Fibroblast of villous mesenchyme (primary cell): ENCODE data around the gene NAA60. TPM values are rescaled to one million over a fixed set of nuclear protein-coding genes. Genes with fewer than 3 reads are reported as not detected.

ENCODE experiments used
- DNase-seq: peaks from one replicate; pipeline ENCODE4 v3.0.0-alpha.2; 2010; ENCODE audit warnings: low read depth
- H3K4me3 ChIP-seq: 2 replicates; pipeline ENCODE4 v1.5.1; 2011; ENCODE audit warnings: low read depth, mild to moderate bottlenecking, low read length
- total RNA-seq: library from RNA; depleted of rRNA; stranded (reverse); fragments of >200 nt; gene quantifications from 2 replicates; pipeline ENCODE4 v1.2.3, GENCODE V29; 2012
- TF ChIP-seq, protein P1 (sequence below): IDR thresholded peaks from 2 replicates; pipeline ENCODE4 v1.5.1; 2012; ENCODE audit warnings: low read depth, mild to moderate bottlenecking, low read length; ENCODE audit not compliant: insufficient read depth

NAA60 gene
- total RNA-seq, 1 donor, result 16.8 TPM

DNA sequence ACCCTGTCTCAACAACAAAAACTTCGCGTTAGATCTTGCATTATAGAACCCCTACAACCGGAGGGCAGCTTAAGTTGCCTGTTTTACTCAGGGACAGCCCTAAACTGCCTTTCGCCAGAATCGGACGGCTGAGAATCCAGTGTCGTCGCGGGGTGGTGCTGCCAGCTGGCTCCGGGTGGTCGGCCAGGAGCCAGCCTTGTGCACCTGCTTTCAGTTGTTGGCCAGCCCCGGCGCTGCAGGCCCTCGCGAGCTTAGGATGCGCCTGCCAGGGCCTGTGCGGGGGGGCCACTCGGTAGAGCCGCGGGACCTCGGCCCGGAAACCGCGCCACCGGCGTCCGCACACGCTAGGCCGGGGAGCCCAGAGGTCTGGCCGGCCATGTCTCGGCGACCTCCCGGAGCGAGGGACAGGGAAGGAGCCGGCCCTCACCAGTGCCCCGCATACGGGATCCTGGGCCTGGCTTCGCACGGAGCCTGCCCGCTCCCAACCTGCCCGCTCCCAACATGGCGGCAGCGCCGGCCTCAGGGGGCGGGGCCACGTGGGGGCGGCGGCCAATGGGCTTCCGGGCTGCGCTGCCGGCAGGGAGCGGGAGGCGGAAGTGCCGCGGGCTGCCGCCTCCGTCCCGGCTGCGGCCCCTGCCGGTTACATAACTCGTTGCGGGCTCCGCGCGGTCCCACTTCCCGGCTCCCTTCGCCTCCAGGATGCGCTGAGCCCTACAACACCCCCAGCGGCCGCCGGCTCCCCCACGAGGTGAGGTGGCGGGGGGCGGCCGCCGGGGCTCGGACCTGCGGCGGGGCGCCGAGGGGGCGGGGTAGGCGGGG is 14.2 kb downstream of the NAA60 start:
- DNase-seq, result peak; percentile 90
- TF ChIP-seq, protein P1, sequence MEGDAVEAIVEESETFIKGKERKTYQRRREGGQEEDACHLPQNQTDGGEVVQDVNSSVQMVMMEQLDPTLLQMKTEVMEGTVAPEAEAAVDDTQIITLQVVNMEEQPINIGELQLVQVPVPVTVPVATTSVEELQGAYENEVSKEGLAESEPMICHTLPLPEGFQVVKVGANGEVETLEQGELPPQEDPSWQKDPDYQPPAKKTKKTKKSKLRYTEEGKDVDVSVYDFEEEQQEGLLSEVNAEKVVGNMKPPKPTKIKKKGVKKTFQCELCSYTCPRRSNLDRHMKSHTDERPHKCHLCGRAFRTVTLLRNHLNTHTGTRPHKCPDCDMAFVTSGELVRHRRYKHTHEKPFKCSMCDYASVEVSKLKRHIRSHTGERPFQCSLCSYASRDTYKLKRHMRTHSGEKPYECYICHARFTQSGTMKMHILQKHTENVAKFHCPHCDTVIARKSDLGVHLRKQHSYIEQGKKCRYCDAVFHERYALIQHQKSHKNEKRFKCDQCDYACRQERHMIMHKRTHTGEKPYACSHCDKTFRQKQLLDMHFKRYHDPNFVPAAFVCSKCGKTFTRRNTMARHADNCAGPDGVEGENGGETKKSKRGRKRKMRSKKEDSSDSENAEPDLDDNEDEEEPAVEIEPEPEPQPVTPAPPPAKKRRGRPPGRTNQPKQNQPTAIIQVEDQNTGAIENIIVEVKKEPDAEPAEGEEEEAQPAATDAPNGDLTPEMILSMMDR, result peak; percentile 45
- peak overlapping the region; percentile 91 for H3K4me3 ChIP-seq

DNA sequence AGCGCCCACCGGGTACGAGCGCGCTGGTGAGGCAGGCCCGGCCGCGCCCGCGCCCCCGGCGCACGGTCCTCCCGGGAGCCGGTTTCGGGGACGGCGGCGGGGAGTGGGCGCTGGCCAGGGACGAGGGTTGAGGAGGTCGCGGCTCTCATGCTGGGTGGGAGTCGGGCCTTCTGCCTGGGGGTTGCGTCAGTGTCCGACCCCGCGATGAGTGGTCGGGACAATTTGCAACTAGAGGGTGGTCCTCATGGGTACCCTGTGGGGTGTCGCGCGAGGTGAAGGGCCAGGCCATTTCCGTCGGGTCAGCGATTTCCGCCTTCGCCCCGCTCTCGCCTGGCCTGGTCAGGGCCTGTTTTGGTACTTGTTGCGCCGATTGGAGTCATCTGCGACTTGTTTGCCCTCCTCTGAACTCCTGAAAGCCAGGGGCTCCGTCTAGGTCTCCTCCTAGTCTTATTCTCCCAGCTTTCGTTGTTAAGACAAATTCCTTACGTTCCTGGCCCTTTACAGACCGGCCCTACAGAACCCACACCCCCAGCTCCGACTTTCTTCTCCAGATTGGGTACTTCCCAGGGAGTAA is 14.9 kb downstream of the NAA60 start:
- H3K4me3 ChIP-seq, result peak overlapping the region; percentile 91
- peak; percentile 48 for DNase-seq
- TF ChIP-seq, protein P1, result no peak

DNA sequence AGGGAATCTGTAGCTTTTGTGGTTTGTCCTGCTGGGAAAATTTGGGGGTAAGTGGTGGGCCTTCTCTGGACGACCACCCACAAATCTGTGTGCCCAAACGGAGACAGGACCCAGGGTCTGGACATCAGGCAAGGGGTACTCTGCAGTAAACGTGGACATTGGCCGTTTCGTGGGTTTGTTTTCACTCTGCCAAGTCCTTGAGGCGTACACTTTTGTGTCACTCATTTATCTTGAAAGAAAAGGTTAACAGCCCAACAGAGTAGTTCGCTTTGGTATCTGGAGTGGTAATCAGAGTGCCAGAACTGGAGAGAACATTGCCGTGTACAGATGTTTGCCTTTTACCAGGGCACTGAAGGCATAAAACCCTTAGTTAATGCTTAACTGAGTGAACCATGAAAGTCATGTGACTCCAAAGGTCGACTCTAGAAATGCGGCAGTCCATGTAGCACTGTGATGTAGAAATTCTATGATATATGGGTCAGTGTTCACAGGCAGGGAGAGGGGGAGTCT is 15.4 kb downstream of the NAA60 start:
- peak overlapping the region; percentile 91 for H3K4me3 ChIP-seq
- TF ChIP-seq, protein P1, result no peak
- DNase-seq, result peak; percentile 67

DNA sequence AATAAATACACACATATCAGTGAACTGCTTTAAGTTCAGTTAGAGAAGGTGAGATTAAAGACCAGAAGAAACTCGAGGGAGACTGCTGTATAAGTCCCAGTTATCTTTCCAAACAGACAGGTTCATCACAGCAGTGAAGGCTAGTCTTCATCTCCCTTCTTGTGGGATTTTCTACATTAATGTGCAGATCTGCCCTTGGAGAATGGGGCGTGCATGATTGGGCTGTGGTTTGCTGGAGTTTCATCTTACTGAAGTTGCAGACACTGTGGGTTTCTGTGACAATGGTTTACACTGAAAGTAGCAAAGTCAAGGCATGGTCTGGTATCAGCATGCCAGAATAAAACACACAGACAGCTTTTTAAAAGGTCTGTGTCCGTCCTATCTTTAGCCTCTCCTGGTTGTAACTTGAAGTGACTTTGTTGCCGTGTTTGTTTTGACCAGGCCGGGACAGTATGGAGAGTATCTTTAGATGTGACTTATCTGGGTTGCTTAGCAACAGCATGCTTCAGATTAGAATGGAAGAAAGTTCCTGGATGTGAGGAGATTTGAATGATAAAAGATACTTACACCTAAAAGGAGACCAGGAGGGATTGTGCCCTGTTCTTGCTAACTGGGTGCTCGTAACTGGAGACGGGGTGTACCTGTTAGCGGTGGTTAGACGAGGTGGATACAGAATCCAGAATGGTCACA is 16.1 kb downstream of the NAA60 start:
- TF ChIP-seq, protein P1, result no peak
- DNase-seq, result no peak

DNA sequence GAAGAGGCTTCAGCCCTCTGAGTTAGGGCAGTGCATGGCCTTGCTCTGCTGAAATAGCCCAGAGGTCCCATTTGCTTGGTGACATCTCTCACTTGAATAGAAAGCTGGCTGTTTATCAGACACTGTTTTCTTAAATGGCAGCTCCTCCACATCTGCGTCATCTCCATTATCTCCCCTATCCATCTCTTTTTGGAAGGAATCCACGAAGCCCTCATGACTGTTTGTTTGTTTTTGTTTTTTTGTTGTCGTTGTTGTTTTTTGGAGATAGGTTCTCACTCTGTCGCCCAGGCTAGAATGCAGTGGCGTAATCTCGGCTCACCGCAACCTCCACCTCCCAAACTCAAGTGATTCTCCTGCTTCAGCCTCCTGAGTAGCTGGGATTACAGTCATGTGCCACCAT is 16.6 kb downstream of the NAA60 start:
- H3K4me3 ChIP-seq, result peak overlapping the region; percentile 91
- DNase-seq, result peak; percentile 84
- TF ChIP-seq, protein P1, result no peak

More for the DNA sequence above, 16.1 kb downstream of the NAA60 start:
- H3K4me3 ChIP-seq, result peak overlapping the region; percentile 91

DNA sequence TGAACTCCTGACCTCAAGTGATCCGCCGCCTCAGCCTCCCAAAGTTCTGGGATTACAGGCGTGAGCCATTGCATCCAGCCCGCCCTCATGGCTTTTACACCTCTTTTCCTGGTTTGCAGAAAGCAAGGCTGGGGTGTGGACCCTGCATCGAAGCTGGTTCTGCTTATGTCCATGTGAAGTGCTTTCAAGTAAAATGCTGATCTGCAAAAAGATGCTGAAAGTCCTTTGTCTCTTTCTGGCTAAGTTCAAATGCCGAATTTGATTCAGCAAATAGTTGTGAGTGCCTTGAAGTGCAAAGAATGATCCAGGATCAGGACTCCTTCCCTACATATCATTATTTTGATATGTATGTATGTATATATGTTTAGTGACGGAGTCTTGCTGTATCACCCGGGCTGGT is 17.1 kb downstream of the NAA60 start:
- no peak overlapping the region for H3K4me3 ChIP-seq

More for the DNA sequence above, 17.1 kb downstream of the NAA60 start:
- DNase-seq, result no peak
- TF ChIP-seq, protein P1, result no peak
